HCT116 (cell line): ENCODE measurements around the gene QRICH1. TPM values are rescaled to one million over a fixed set of nuclear protein-coding genes. Genes with fewer than 3 reads are reported as not detected.

ENCODE experiments used
- ATAC-seq: fragments of 200-7000 bp; cut with Tn5 transposase; 2 replicates; pipeline ENCODE4 v1.9.1; 2020; ENCODE audit warnings: mild to moderate bottlenecking, moderate library complexity
- BruUV-seq: library from RNA; stranded (reverse); fragments of 400-500 nt; replicated peaks from 2 replicates; lab custom pipeline; 2021; lab: Mats Ljungman, UMichigan
- CTCF ChIA-PET: fragments of 300-600 bp; sonication (Branson Sonifier 250); formaldehyde crosslinking; loops from one replicate; lab custom pipeline; 2021; ENCODE audit warnings: antibody characterized with exemption; lab: Charles Lee
- POLR2A ChIA-PET: fragments of 300-600, 350-600 bp; sonication (Branson Sonifier 250); formaldehyde crosslinking; loops from one replicate; lab custom pipeline; 2021; ENCODE audit warnings: antibody characterized with exemption; lab: Charles Lee
- RAD21 ChIA-PET, 2 experiments: fragments of 300-600 bp; sonication (Branson Sonifier 250); formaldehyde crosslinking; loops; one replicate each; lab custom pipeline; 2023; ENCODE audit warnings: low total read pairs in 2 of 2; ENCODE audit not compliant: uncharacterized antibody in 2 of 2, unreplicated experiment in 2 of 2, low non-redundant PET in 1 of 2; lab: Charles Lee
- DNase-seq: peaks from one replicate; pipeline ENCODE4 v3.0.0-alpha.2; 2010; ENCODE audit warnings: low read depth, low spot score
- H2AFZ ChIP-seq: fragments of 200-600 bp; shearing (Covaris generic), sonication (generic); 2 replicates; pipeline ENCODE4 v1.6.1; 2017; ENCODE audit warnings: low read depth, mixed run types, mixed read lengths, antibody characterized with exemption, low read length; ENCODE audit not compliant: poor library complexity, severe bottlenecking
- H3K27ac ChIP-seq: 2 replicates; pipeline ENCODE4 v1.5.1; 2012; ENCODE audit warnings: low read depth, low read length
- H3K27me3 ChIP-seq: fragments of 200-600 bp; sonication (generic); 2 replicates; pipeline ENCODE4 v1.6.1; 2016; ENCODE audit warnings: mixed run types, low read length, mixed read lengths; ENCODE audit not compliant: insufficient read depth
- H3K36me3 ChIP-seq, 2 experiments: fragments of 200-500 bp in 1 of 2; fragments of 200-600 bp in 1 of 2; sonication (Bioruptor generic) in 1 of 2; sonication (generic) in 1 of 2; 2 replicates each; pipeline versions ENCODE4 v1.5.1 to v1.6.1; 2014 to 2016; ENCODE audit warnings: low read length in 2 of 2, inconsistent platforms in 1 of 2, mixed read lengths in 1 of 2, mixed run types in 1 of 2; ENCODE audit not compliant: insufficient read depth in 2 of 2, control insufficient read depth in 1 of 2
- H3K4me1 ChIP-seq, 2 experiments: fragments of 200-600 bp in 1 of 2; sonication (generic) in 1 of 2; 2 replicates each; pipeline versions ENCODE4 v1.5.1 to v1.6.1; 2012 to 2017; ENCODE audit warnings: low read length in 2 of 2, inconsistent platforms in 1 of 2, mild to moderate bottlenecking in 1 of 2, mixed read lengths in 1 of 2, mixed run types in 1 of 2, moderate library complexity in 1 of 2; ENCODE audit not compliant: insufficient read depth in 2 of 2, control insufficient read depth in 1 of 2
- H3K4me2 ChIP-seq: fragments of 200-600 bp; sonication (generic); 2 replicates; pipeline ENCODE4 v1.6.1; 2017; ENCODE audit warnings: mixed run types, low read length, mixed read lengths
- H3K4me3 ChIP-seq, 2 experiments: fragments of 200-600 bp in 1 of 2; sonication (generic) in 1 of 2; replicated peaks in 1 of 2; 2 replicates each; pipeline ENCODE4 v1.5.1; 2011 to 2016; ENCODE audit warnings: low read length in 2 of 2, control low read depth in 1 of 2, low read depth in 1 of 2, mild to moderate bottlenecking in 1 of 2, mixed read lengths in 1 of 2, mixed run types in 1 of 2
- H3K79me2 ChIP-seq: fragments of 200-600 bp; sonication (generic); 2 replicates; pipeline ENCODE4 v1.6.1; 2017; ENCODE audit warnings: mild to moderate bottlenecking, mixed run types, low read length, moderate library complexity, mixed read lengths; ENCODE audit not compliant: insufficient read depth
- H3K9ac ChIP-seq: fragments of 200-600 bp; sonication (generic); 2 replicates; pipeline ENCODE4 v1.6.1; 2016; ENCODE audit warnings: low read length, mixed read lengths
- H3K9me2 ChIP-seq: fragments of 200-600 bp; sonication (generic), shearing (Covaris generic); 2 replicates; pipeline ENCODE4 v1.6.1; 2017; ENCODE audit warnings: mixed run types, mild to moderate bottlenecking, moderate library complexity; ENCODE audit not compliant: insufficient read depth
- H3K9me3 ChIP-seq, 2 experiments: fragments of 200-500 bp in 1 of 2; fragments of 200-600 bp in 1 of 2; sonication (Bioruptor generic) in 1 of 2; sonication (generic) in 1 of 2; 2 replicates each; pipeline ENCODE4 v1.6.1; 2014 to 2017; ENCODE audit warnings: low read length in 2 of 2, mixed read lengths in 2 of 2, inconsistent platforms in 1 of 2, low read depth in 1 of 2, mild to moderate bottlenecking in 1 of 2, mixed run types in 1 of 2, moderate library complexity in 1 of 2; ENCODE audit not compliant: control insufficient read depth in 1 of 2, insufficient read depth in 1 of 2
- H4K20me1 ChIP-seq: fragments of 200-600 bp; sonication (generic), shearing (Covaris generic); 2 replicates; pipeline ENCODE4 v1.6.1; 2017; ENCODE audit warnings: mixed run types, mild to moderate bottlenecking, moderate library complexity; ENCODE audit not compliant: insufficient read depth
- CBX3 ChIP-seq: IDR thresholded peaks from 2 replicates; pipeline ENCODE4 v1.6.1; 2012; ENCODE audit warnings: low read depth
- EGR1 ChIP-seq: IDR thresholded peaks from 2 replicates; pipeline ENCODE4 v1.6.1; 2012; ENCODE audit warnings: low read depth
- EZH2 ChIP-seq: fragments of 200-600 bp; sonication (generic); IDR thresholded peaks from 2 replicates; pipeline ENCODE4 v1.6.1; 2017; ENCODE audit warnings: antibody characterized with exemption, mixed run types
- FOSL1 ChIP-seq: IDR thresholded peaks from 2 replicates; pipeline ENCODE4 v1.6.1; 2012; ENCODE audit warnings: low read depth
- POLR2A ChIP-seq: IDR thresholded peaks from 2 replicates; pipeline ENCODE4 v1.7.0; 2011; ENCODE audit warnings: borderline replicate concordance; ENCODE audit not compliant: insufficient read depth, insufficient read length; ENCODE audit errors: extremely low read depth
- POLR2AphosphoS5 ChIP-seq: IDR thresholded peaks from 2 replicates; pipeline ENCODE4 v1.6.1; 2011; ENCODE audit warnings: mild to moderate bottlenecking, low read depth, low read length, moderate library complexity
- RAD21 ChIP-seq: IDR thresholded peaks from 2 replicates; pipeline ENCODE4 v1.6.1; 2012; ENCODE audit warnings: low read depth, mild to moderate bottlenecking
- REST ChIP-seq: IDR thresholded peaks from 2 replicates; pipeline ENCODE4 v1.6.1; 2012; ENCODE audit warnings: low read depth
- SP1 ChIP-seq: IDR thresholded peaks from 2 replicates; pipeline ENCODE4 v1.6.1; 2012; ENCODE audit warnings: low read depth
- SRF ChIP-seq: IDR thresholded peaks from 2 replicates; pipeline ENCODE4 v1.6.1; 2012; ENCODE audit warnings: low read depth
- TCF7L2 ChIP-seq: IDR thresholded peaks from 2 replicates; pipeline ENCODE4 v1.7.0; 2011; ENCODE audit warnings: borderline replicate concordance, inconsistent platforms; ENCODE audit not compliant: insufficient read depth, insufficient read length; ENCODE audit errors: extremely low read depth
- ZBTB33 ChIP-seq: IDR thresholded peaks from 2 replicates; pipeline ENCODE4 v1.6.1; 2011; ENCODE audit warnings: mild to moderate bottlenecking, low read length, moderate library complexity; ENCODE audit not compliant: insufficient replicate concordance; ENCODE audit errors: extremely low read depth
- ZFX ChIP-seq: fragments of 450-650 bp; IDR thresholded peaks from 2 replicates; pipeline ENCODE4 v1.6.1; 2017
- intact Hi-C: fragments of 100-400 bp; cut with micrococcal nuclease; formaldehyde crosslinking; loops from 2 replicates; pipeline ENCODE4 v1.10.0; 2022
- total RNA-seq: library from RNA; stranded (reverse); gene quantifications from one replicate; pipeline ENCODE4 v1.2.1, GENCODE V29; 2021; ENCODE audit not compliant: unreplicated experiment
- TF ChIP-seq, protein P1 (sequence below): IDR thresholded peaks from 2 replicates; pipeline ENCODE4 v1.6.1; 2012

The QRICH1 gene
- total RNA-seq, 1 experiment from 2014 or later, result 105 TPM

DNA sequence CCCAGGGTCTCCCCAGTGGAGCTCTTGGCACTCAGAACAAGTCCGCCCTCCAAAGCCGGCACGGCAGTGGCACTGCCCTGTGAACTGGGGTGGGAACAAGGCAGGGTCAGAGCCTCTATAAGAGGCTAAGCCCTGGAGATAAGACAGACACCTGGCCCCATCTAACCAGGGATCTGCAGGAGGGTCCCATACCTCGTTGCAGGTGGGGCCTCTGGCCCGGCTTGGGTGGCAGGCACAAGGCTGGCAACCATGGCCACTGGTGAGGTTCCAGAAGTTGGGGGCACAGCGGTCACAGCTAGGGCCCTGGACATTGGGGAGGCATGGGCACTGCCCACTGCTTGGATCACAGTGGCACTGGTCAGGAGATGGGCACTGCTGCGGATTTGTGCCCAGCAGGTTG is 30.3 kb upstream of the QRICH1 start (continued):
- TF ChIP-seq FOSL1 (no peak), CBX3 (no peak), POLR2AphosphoS5 (no peak), SRF (no peak), ZFX (no peak), TCF7L2 (no peak), RAD21 (no peak)
- TF ChIP-seq, all 23 proteins: peak for 0

GRCh38 chr3:49123687-49124086 is 29.8 kb upstream of the QRICH1 start:
- Histone ChIP-seq H3K9me3 (no peaks in the 10 kb centered on the region), H3K27me3 (no peaks in the 10 kb centered on the region), H3K4me1 (peaks cover 7 to 14% of the 10 kb centered on the region in 2 experiments), H3K4me2 (no peak overlapping the region), H2AFZ (no peak overlapping the region), H3K9ac (no peak overlapping the region), H3K36me3 (peaks cover 7 to 8% of the 10 kb centered on the region in 2 experiments; a peak in 3 of 4 replicates), H3K9me2 (no peaks in the 10 kb centered on the region), H3K79me2 (peaks cover 18% of the 10 kb centered on the region), H3K4me3 (no peak overlapping the region), H4K20me1 (no peaks in the 10 kb centered on the region), H3K27ac (no peak overlapping the region)
- BruUV-seq, result no TSS peak
- ChIA-PET CTCF (no interaction called here), POLR2A (no interaction called here), RAD21 (no interaction called here)
- intact Hi-C loops, result no loop called here
- ATAC-seq, result no peak
- TF ChIP-seq EZH2 (no peak), ZFX (no peak), ZBTB33 (no peak), FOSL1 (no peak), SRF (no peak), POLR2A (no peak), SP1 (no peak), REST (no peak), EGR1 (no peak)
- TF ChIP-seq, protein P1, sequence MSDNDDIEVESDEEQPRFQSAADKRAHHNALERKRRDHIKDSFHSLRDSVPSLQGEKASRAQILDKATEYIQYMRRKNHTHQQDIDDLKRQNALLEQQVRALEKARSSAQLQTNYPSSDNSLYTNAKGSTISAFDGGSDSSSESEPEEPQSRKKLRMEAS, result no peak
- no peak for DNase-seq
